ENCODE results near the gene HASPIN.

- TF ChIP-seq EP300 (IDR thresholded peaks at IDR 0.05) = no peak
- no peak for TF ChIP-seq CTCF (IDR thresholded peaks at IDR 0.05)
- TF ChIP-seq POLR2A (IDR thresholded peaks at IDR 0.05) = no peak
- no peak for TF ChIP-seq POLR2AphosphoS5 (IDR thresholded peaks at IDR 0.05)
Observed at GRCh38 chr17:3682033-3682432, 41.7 kb upstream of the HASPIN start.
